Loucy (cell line): Measurements from ENCODE around the gene TESK1.

Source experiments
- EZH2phosphoT487 ChIP-seq: fragments of 200-600 bp; IDR thresholded peaks from 2 replicates; pipeline ENCODE4 v1.6.1; 2018; ENCODE audit warnings: antibody characterized with exemption, mild to moderate bottlenecking, moderate library complexity, borderline replicate concordance
- TF ChIP-seq, protein P1 (sequence below): fragments of 200-600 bp; sonication (generic); conservative IDR thresholded peaks from 2 replicates; pipeline ENCODE4 v1.5.1; 2014; ENCODE audit warnings: mild to moderate bottlenecking, antibody characterized with exemption, low read length

DNA sequence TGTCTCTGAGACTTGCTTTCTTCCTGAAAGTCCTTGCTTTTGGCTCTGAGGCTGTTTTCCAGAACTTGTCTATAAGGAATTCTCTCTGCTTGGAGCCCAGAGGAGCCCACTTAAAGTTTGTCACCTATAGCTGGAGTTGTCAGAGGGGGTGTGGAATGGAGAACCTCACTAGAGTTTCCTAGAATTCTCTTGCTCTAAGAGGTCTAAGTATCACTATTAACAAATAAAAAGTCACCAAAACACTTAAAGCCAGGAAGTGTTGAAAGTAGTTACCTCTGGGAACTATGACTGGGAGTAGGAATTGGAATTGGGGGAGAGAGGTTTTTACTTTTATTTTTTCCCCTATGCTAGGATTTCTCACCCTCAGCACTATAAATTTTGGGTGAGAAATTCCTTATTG is 30.7 kb downstream of the TESK1 start:
- TF ChIP-seq, protein P1, sequence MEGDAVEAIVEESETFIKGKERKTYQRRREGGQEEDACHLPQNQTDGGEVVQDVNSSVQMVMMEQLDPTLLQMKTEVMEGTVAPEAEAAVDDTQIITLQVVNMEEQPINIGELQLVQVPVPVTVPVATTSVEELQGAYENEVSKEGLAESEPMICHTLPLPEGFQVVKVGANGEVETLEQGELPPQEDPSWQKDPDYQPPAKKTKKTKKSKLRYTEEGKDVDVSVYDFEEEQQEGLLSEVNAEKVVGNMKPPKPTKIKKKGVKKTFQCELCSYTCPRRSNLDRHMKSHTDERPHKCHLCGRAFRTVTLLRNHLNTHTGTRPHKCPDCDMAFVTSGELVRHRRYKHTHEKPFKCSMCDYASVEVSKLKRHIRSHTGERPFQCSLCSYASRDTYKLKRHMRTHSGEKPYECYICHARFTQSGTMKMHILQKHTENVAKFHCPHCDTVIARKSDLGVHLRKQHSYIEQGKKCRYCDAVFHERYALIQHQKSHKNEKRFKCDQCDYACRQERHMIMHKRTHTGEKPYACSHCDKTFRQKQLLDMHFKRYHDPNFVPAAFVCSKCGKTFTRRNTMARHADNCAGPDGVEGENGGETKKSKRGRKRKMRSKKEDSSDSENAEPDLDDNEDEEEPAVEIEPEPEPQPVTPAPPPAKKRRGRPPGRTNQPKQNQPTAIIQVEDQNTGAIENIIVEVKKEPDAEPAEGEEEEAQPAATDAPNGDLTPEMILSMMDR: no peak
- TF ChIP-seq EZH2phosphoT487: no peak
